GM18505 (cell line): ENCODE measurements around the gene TUBGCP4.
"Not testable (repeated sequence)": the region's sequence is repeated elsewhere in the genome, so short reads cannot be mapped to it uniquely, and the experiment has no call there.

Source experiments
- ATAC-seq: cut with Tn5 transposase; IDR thresholded peaks from one replicate; pipeline ENCODE4 v1.9.1; 2021; ENCODE audit not compliant: unreplicated experiment
- POLR2A ChIP-seq: IDR thresholded peaks from 4 replicates; pipeline ENCODE4 v1.6.1; 2011; ENCODE audit warnings: borderline replicate concordance; ENCODE audit not compliant: insufficient read depth, insufficient read length; ENCODE audit errors: extremely low read depth

The TUBGCP4 gene

DNA sequence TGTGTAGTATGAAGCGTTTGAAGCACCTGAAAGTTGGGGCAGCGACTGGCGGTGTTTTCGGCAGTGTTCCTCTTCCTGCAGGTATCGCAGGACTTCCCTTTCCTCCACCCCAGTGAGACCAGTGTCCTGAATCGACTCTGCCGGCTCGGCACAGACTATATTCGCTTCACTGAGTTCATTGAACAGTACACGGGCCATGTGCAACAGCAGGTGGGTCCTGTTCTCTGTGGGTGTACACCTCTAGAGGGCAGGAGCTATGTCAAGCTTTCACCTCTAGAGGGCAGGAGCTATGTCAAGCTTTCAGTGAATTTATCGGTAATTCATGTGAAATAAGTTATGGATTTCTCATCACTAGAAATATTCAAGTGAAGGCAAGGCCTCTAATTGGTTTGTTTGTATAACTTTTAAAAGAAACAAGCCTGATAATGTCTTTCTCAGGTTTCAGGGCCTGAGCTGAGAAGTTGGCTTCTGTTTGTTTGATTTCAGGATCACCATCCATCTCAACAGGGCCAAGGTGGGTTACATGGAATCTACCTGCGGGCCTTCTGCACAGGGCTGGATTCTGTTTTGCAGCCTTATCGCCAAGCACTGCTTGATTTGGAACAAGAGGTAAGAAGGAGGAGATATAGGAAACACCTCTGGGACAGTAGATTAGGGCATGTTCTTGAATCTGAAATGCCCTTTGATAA lies 5.3 kb downstream of the TUBGCP4 start:
- no peak for ATAC-seq
- no peak for TF ChIP-seq POLR2A

DNA sequence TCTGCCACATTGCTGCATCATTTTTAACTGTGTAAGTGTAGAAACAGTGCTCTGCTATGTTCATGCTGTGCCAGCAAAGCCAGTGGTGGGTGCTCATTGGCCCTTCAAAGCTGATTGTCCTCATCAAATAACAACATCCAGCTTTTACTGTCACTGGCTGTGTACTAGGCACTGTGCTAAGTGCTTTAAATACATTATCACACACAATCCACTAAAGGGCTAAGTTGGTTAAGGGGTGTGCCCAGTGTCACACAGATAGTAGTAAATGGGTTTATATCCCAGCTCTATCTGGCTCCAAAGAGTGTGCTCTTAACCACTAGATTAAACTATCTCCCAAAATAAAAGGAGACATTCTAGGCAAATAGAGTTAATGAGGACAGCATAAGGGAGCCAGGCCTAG lies 7.7 kb downstream of the TUBGCP4 start:
- no peak for TF ChIP-seq POLR2A
- no peak for ATAC-seq

DNA sequence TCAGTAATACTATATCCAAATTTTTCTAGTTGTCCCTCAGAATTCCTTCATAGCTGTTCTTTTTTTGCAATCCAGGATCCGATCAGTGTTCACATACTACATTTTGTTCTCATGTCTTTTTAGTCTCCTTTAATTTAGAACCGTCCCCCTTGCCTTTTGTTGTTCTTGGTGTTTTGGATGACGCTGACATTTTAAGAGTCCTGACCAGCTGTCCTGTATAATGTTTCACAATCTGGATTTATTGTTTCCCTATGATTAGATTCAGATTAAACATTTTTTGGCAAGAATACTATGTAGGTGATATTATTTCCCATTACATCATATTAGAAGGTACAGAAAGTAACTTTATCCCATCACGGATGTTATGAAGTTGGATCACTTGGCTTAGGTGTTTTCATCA lies 11.4 kb downstream of the TUBGCP4 start:
- no peak for TF ChIP-seq POLR2A
- no peak for ATAC-seq

DNA sequence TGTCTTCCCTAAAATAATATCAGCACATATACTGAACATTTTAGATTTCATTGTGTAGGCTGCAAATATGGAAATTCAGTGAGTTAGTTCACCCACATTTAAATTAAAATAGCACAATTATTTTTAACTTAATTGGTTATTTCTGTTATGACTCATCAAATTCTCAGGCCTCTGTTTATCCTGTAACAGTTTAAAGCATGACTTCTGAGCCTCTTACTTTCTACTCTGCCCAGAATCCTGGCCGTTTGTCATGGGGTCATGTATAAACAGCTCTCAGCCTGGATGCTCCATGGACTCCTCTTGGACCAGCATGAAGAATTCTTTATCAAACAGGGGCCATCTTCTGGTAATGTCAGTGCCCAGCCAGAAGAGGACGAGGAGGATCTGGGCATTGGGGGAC lies 12.2 kb downstream of the TUBGCP4 start:
- TF ChIP-seq POLR2A, result no peak
- ATAC-seq, result no peak

DNA sequence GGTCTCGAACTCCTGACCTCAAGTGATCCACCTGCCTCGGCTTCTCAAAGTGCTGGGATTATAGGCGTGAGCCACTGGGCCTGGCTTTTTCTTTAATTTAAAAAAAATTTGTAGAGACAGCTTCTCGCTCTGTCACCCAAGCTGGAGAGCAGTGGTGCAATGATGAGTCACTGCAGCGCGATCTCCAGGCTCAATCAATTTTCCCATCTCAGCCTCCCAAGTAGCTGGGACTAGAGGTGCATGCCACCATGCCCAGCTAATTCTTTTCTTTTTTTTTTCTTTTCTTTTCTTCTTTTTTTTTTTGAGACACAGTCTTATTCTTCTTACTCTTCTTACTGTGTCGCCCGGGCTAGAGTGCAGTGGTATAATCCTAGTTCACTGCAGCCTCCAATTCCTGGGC lies 19.8 kb downstream of the TUBGCP4 start:
- ATAC-seq, result no peak
- TF ChIP-seq POLR2A, result no peak

DNA sequence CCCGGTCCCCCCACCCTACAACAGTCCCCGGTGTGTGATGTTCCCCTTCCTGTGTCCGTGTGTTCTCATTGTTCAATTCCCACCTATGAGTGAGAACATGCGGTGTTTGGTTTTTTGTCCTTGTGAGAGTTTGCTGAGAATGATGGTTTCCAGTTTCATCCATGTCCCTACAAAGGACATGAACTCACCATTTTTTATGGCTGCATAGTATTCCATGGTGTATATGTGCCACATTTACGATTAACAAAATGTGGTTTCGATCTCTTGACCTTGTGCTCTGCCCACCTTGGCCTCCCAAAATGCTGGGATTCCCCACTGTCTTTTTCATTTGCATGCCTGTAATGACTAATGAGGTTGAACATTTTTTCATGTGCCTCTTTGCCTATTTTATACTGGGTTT lies 22.7 kb downstream of the TUBGCP4 start:
- not testable (repeated sequence) for ATAC-seq

DNA sequence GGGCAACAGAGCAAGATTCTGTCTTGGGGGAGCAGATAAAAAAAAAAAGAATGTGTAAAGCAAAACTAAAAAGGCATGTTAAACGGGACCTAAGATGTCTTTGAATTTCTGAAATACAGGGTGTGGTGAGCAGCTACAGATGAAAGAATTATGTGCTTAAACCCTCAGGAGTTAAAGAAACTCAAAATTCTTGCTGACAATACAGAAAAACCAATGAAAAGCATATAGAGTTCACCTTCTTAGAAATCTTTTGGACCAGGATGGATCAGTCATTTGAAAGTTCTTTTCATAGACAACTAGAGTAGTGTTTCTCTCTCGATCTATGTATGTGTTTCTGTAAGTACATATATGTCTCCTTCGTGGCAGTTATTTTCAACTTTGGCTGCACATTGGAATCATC lies 31.4 kb downstream of the TUBGCP4 start:
- no peak for TF ChIP-seq POLR2A
- ATAC-seq, result no peak

DNA sequence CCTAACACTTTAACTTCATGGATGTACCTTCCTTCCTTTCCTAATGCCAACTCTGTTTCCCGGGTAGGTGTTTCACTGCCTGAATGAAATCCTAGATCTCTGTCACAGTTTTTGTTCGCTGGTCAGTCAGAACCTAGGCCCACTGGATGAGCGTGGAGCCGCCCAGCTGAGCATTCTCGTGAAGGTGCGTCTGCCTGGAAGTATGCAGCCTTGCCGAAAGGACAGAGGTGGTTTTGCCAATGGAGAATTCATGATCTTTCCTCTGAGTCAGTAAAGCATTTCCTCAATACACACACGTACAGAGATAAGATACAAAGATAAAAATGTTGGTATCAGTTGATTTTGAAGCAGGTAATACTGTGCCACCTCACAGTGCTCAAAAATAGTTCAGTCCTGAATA lies 32.7 kb downstream of the TUBGCP4 start:
- no peak for TF ChIP-seq POLR2A
- ATAC-seq, result no peak

DNA sequence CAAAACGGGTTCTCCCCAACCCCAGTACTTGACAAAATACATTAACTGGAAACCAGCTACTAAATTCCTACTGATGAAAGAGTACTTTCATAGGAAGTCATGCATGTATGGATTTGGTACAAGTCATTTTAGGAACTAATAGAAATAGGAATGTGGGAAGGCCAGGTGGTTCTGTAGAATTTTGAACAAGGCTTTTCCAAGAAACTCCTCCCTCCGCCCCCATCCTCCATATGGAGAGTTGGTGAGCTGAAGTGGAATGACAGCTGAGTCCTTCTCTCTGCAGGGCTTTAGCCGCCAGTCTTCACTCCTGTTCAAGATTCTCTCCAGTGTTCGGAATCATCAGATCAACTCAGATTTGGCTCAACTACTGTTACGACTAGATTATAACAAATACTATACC lies 33.2 kb downstream of the TUBGCP4 start:
- ATAC-seq, result no peak
- no peak for TF ChIP-seq POLR2A

DNA sequence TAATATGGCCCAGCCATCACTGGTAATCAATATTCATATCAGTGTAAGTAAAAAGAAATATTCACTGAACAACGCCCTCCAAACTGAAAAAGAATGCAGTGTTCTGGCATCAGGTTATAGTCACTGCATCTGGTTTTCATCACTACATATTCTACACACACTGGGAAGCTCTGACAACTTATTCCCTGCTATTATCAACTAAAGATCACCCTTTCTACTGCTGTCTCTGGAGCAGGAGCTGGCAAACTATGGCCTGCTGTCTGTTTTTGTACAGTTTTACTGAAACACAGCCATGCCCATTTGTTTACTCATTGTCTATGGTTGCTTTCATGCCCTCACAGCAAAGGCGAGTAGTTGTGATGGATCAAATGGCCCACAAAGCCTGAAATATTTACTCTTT lies 35.3 kb downstream of the TUBGCP4 start:
- ATAC-seq, result no peak
- TF ChIP-seq POLR2A, result no peak

DNA sequence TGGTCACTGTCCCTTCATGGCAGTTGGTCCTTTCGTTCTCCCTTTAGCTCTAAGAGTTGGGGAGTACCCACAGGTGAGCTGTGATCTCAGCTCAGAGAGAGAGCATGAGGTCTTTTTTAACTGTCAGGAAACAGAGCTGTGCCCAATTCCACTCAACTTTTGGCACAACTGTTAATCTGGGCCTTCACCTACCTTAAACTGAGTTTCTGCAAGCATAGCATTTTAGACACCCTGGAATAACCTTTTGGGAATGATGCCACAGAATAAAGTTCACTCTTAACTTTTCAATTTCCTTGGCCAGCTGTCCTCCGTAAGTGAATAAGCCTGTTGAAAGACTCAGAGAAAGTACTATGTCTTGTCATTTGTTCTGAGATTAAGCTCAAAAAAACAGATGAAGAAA lies 35.9 kb downstream of the TUBGCP4 start:
- ATAC-seq, result no peak

DNA sequence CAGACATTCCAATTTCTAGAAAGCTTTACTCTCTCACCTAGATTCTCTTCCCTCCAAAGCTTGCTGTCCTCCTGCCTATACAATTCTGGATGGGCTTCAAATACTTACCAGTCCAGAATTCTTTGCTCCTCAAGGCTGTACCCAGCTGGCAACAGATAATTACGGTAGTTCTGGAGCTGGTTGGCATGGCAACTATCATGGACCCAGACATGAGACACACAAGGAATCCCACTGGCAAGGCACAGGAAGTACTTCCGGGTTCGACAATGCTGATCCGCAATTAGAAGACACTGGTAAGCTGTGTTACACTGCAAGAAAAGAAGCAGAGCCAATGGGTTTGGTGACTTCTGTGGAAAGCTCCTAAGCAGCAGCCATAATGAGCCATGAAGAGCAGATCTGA lies 37.9 kb downstream of the TUBGCP4 start:
- no peak for TF ChIP-seq POLR2A
- ATAC-seq, result no peak

More for the DNA sequence above, 35.9 kb downstream of the TUBGCP4 start:
- no peak for TF ChIP-seq POLR2A

DNA sequence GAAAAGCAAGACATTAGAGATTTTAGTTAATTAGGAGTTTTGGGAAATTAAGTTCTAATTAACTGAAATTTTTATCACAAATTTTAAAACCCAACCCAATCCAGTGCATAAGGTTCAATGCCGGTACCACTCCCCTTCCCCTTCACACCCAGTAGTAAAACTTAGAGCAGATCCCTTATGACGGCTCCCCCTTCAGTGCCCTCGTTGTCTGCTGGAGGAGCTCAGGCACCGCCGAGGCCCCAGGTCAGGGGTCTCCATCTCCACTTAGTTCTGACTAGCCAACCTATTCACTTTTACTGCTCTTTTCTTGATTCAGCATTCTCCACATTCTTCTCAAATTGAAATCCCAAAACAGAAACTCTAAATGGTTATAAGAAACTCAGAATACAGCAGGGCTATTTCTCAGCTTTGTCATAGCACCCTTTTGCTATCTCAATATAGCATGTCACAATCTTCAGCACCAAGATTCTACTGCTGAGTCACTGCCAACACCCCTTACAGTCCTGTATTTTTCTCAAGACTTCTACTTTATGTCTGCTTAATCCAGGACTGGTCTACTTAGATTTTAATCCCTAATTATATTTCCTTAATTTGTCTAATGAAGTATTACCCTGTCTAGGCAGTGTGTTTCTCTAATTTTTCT lies 39.8 kb downstream of the TUBGCP4 start:
- ATAC-seq, result no peak
- TF ChIP-seq POLR2A, result no peak

DNA sequence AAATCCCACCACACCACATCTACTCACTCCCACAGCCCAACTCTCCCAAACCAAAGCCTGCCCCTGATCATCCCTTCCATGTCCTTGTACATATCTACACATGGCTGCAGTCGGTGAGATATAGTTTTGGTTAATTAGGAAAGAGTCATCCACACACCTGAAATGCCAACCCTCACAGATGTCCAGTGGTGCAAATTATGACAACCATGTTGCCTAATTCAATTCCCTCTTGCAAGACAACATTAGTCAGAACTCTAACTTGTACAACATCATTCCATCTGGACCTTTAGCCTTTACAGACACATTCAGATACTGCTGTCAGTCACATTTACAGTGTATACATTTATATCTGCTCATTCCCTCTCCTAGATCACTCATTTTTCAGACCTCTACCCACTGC lies 41.2 kb downstream of the TUBGCP4 start:
- ATAC-seq, result no peak
- no peak for TF ChIP-seq POLR2A

DNA sequence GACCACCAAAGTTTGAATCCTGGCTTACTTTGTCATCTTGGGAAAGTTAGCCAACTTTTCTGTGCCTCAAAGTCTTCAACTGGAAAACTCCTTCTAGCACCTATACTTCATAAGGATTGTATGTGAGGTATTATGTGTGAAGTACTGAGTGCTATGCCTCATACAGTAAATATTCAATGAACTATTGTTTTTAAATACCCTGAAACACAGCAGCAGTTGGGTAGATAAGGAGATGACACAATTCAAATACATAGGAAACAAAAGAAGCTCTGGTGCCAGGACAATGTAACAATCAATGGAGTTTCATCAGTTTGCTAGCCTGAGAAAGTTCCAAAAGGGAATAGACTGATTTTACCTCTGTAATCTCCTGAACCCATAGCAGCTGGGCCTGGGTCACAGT lies 43.3 kb downstream of the TUBGCP4 start:
- no peak for ATAC-seq
- TF ChIP-seq POLR2A, result no peak
